GM19025 (cell line): ENCODE data around the gene CHIT1.

Experiments used
- ATAC-seq: cut with Tn5 transposase; IDR thresholded peaks from one replicate; pipeline ENCODE4 v1.9.1; 2021; ENCODE audit warnings: mild to moderate bottlenecking, low read depth, moderate library complexity; ENCODE audit not compliant: unreplicated experiment

Gene CHIT1

GRCh38 chr1:203219171-203219570 is 10.3 kb downstream of the CHIT1 start:
- ATAC-seq, result no peak

GRCh38 chr1:203217668-203218067 is 11.8 kb downstream of the CHIT1 start:
- no peak for ATAC-seq

- no peak for ATAC-seq
Measured at GRCh38 chr1:203217139-203217655, 12.3 kb downstream of the CHIT1 start.

GRCh38 chr1:203216274-203217138 is 13.0 kb downstream of the CHIT1 start:
- ATAC-seq, result no peak

- ATAC-seq, result no peak
Measured at GRCh38 chr1:203215573-203215972, 13.9 kb downstream of the CHIT1 start.

GRCh38 chr1:203214871-203215270 is 14.6 kb downstream of the CHIT1 start:
- no peak for ATAC-seq

- ATAC-seq, result no peak
Measured at GRCh38 chr1:203213126-203213525, 16.3 kb downstream of the CHIT1 start.

- no peak for ATAC-seq
Measured at GRCh38 chr1:203211812-203212211, 17.7 kb downstream of the CHIT1 start.

GRCh38 chr1:203210988-203211387 is 18.5 kb downstream of the CHIT1 start:
- no peak for ATAC-seq

- no peak for ATAC-seq
Measured at GRCh38 chr1:203210350-203210749, 19.1 kb downstream of the CHIT1 start.

GRCh38 chr1:203208181-203208580 is 21.3 kb downstream of the CHIT1 start:
- ATAC-seq, result no peak

GRCh38 chr1:203207751-203208150 is 21.7 kb downstream of the CHIT1 start:
- ATAC-seq, result no peak

GRCh38 chr1:203206129-203206687 is 23.3 kb downstream of the CHIT1 start:
- no peak for ATAC-seq

GRCh38 chr1:203204756-203205155 is 24.7 kb downstream of the CHIT1 start:
- no peak for ATAC-seq

GRCh38 chr1:203202431-203203245 is 26.8 kb downstream of the CHIT1 start:
- ATAC-seq, result no peak

GRCh38 chr1:203201516-203202205 is 27.8 kb downstream of the CHIT1 start:
- no peak for ATAC-seq

- no peak for ATAC-seq
Measured at GRCh38 chr1:203200916-203201315, 28.6 kb downstream of the CHIT1 start.

- ATAC-seq, result no peak
Measured at GRCh38 chr1:203199816-203200571, 29.5 kb downstream of the CHIT1 start.

- no peak for ATAC-seq
Measured at GRCh38 chr1:203199481-203199815, 30.0 kb downstream of the CHIT1 start.

- no peak for ATAC-seq
Measured at GRCh38 chr1:203199002-203199401, 30.5 kb downstream of the CHIT1 start.
